Adrenal gland (tissue), 5 donors: ENCODE data around the gene GUCY2C.

Experiments used
- POLR2A ChIP-seq, 2 donors: fragments of 450-650 bp; IDR thresholded peaks; one replicate each; pipeline ENCODE4 v1.6.1; 2017; ENCODE audit warnings: antibody characterized with exemption in 2 of 2, mild to moderate bottlenecking in 2 of 2, moderate library complexity in 1 of 2
- TF ChIP-seq, protein P1 (sequence below), 6 experiments: fragments of 450-650 bp in 4 of 6; fragments of 200-600 bp in 2 of 6; sonication (generic) in 1 of 6; IDR thresholded peaks; 1 replicate in 5 of 6; 2 replicates in 1 of 6; pipeline versions ENCODE4 v1.5.1 to v1.8.0; 2016 to 2021; ENCODE audit warnings: antibody characterized with exemption in 6 of 6, mild to moderate bottlenecking in 2 of 6, moderate library complexity in 1 of 6
- donor health status: DM: no; HTN: no; CAD: no.

DNA sequence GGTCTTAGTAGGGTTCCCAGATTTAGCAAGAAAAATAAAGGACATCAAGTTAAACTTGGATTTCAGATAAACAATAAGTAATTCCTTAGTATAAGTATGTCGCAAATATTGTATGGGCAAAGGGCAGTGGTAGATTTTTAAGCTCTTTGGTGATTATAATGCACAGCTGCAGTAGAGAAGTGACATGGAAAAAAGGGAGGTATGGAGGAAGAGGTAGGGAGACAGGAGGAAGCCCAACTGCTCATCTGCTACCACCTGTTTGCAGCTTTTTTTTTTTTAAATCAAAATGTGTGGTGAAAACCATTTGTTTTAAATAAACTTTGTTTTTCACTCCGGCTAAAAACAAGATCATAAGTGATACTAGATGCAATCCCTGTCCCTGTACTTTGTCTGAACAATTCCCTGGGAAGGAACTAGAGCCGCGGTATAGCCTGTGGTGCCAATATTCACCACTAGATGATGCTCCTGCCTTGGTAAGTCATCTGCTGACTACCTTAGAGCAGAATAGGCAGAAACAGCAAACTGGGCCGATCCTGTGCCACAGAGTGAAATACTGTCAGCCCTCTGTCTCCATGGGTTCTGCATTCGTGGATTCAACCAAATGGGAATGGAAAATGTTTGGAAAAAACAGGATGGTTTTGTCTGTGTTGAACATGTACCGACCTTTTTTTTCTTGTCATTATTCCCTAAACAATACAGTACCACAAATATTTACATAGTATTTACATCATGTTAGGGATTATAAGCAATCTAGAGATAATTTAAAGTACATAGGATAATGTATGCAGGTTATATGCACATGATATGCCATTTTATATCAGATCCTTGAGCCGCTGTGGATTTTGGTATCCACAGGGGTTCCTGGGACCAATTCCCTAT, 66.3 kb downstream of the GUCY2C start:
- TF ChIP-seq, protein P1, sequence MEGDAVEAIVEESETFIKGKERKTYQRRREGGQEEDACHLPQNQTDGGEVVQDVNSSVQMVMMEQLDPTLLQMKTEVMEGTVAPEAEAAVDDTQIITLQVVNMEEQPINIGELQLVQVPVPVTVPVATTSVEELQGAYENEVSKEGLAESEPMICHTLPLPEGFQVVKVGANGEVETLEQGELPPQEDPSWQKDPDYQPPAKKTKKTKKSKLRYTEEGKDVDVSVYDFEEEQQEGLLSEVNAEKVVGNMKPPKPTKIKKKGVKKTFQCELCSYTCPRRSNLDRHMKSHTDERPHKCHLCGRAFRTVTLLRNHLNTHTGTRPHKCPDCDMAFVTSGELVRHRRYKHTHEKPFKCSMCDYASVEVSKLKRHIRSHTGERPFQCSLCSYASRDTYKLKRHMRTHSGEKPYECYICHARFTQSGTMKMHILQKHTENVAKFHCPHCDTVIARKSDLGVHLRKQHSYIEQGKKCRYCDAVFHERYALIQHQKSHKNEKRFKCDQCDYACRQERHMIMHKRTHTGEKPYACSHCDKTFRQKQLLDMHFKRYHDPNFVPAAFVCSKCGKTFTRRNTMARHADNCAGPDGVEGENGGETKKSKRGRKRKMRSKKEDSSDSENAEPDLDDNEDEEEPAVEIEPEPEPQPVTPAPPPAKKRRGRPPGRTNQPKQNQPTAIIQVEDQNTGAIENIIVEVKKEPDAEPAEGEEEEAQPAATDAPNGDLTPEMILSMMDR (IDR thresholded peaks at IDR 0.05) = peak; percentile 88 to 99 (median 97)
- no peak for TF ChIP-seq POLR2A (IDR thresholded peaks at IDR 0.05)
